ENCODE measurements around the gene GABRB3.
"Not testable (repeated sequence)": the region's sequence is repeated elsewhere in the genome, so short reads cannot be mapped to it uniquely, and the experiment has no call there.

Gene GABRB3

GRCh38 chr15:26736502-26737248 lies 36.2 kb downstream of the GABRB3 start:
- DNase-seq (ENCODE audit: low read depth in 2 of 2) = no peak

GRCh38 chr15:26731965-26732364 lies 40.9 kb downstream of the GABRB3 start:
- DNase-seq (ENCODE audit: low read depth in 2 of 2) = no peak

- DNase-seq (ENCODE audit: low read depth in 2 of 2) = no peak
Measured at GRCh38 chr15:26729581-26729980, 43.3 kb downstream of the GABRB3 start.

GRCh38 chr15:26729030-26729429 lies 43.8 kb downstream of the GABRB3 start:
- DNase-seq (ENCODE audit: low read depth in 2 of 2) = no peak

- DNase-seq (ENCODE audit: low read depth in 2 of 2) = no peak
Measured at GRCh38 chr15:26724381-26725150, 48.3 kb downstream of the GABRB3 start.

- no peak for DNase-seq (ENCODE audit: low read depth in 2 of 2)
Measured at GRCh38 chr15:26722621-26723160, 50.2 kb downstream of the GABRB3 start.

GRCh38 chr15:26721232-26721967 lies 51.5 kb downstream of the GABRB3 start:
- DNase-seq (ENCODE audit: low read depth in 2 of 2) = no peak

- no peak for DNase-seq (ENCODE audit: low read depth in 2 of 2)
Measured at GRCh38 chr15:26720546-26720945, 52.3 kb downstream of the GABRB3 start.

- not testable (repeated sequence) for DNase-seq (ENCODE audit: low read depth in 2 of 2)
Measured at GRCh38 chr15:26719866-26720265, 53.0 kb downstream of the GABRB3 start.

- no peak for DNase-seq (ENCODE audit: low read depth in 2 of 2)
Measured at GRCh38 chr15:26716069-26716468, 56.8 kb downstream of the GABRB3 start.

- no peak for DNase-seq (ENCODE audit: low read depth in 2 of 2)
Measured at GRCh38 chr15:26713498-26713897, 59.4 kb downstream of the GABRB3 start.

GRCh38 chr15:26712335-26712734 lies 60.5 kb downstream of the GABRB3 start:
- no peak for DNase-seq (ENCODE audit: low read depth in 2 of 2)

GRCh38 chr15:26711445-26711844 lies 61.4 kb downstream of the GABRB3 start:
- no peak for DNase-seq (ENCODE audit: low read depth in 2 of 2)

GRCh38 chr15:26702381-26702780 lies 70.5 kb downstream of the GABRB3 start:
- DNase-seq (ENCODE audit: low read depth in 2 of 2) = no peak

GRCh38 chr15:26698555-26698954 lies 74.3 kb downstream of the GABRB3 start:
- no peak for DNase-seq (ENCODE audit: low read depth in 2 of 2)

- DNase-seq (ENCODE audit: low read depth in 2 of 2) = no peak
Measured at GRCh38 chr15:26697913-26698312, 75.0 kb downstream of the GABRB3 start.

GRCh38 chr15:26691249-26691648 lies 81.6 kb downstream of the GABRB3 start:
- no peak for DNase-seq (ENCODE audit: low read depth in 2 of 2)

GRCh38 chr15:26690778-26691177 lies 82.1 kb downstream of the GABRB3 start:
- DNase-seq (ENCODE audit: low read depth in 2 of 2) = no peak

GRCh38 chr15:26689462-26689861 lies 83.4 kb downstream of the GABRB3 start:
- no peak for DNase-seq (ENCODE audit: low read depth in 2 of 2)

GRCh38 chr15:26686547-26687187 lies 86.2 kb downstream of the GABRB3 start:
- no peak for DNase-seq (ENCODE audit: low read depth in 2 of 2)

- no peak for DNase-seq (ENCODE audit: low read depth in 2 of 2)
Measured at GRCh38 chr15:26682598-26683164, 90.2 kb downstream of the GABRB3 start.
